ENCODE data around the gene OPN4. TPM values are rescaled to one million over a fixed set of nuclear protein-coding genes. Genes with fewer than 3 reads are reported as not detected.

Gene OPN4
- total RNA-seq, 3 donors from 2014 or later: not detected

DNA sequence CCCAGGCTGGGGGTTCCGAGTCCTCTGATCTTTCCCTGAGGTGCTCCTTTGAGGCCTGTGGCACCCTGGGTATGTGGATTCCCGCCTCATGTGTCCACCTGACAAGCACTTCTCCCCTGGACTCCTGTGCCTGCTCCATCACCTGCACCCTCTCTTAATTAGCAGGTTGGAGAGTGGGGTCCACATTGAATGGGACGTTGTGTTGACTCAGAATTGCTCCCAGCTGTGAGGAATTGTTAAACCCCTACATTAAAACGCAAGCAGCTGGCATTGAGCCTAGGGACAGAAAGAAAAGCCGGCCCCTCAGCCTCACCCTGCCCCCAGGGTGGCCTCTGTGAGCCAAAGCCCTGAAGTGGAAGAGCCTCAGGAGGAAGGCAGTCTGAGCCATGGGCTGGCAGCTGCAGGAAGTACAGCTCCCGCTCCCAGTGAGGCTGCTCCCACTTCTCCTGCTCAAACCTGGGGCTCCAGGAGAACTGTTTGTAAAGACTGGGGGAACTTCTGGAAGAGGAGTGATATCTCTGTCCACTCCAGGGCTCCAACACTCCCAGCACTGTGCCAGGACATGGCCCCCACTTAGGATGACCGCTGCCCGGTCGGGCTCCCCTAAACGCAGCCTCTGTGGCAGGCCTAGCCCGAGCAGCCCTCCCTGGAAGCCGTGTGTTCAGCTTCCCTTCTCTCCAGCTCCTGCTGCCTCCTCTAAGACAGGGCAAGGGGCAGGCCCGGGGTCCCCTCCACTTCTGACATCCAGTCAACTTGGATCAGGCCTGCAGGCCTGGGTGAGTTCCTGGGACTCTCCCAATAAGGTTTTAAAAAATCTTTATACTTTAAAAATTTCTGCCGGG is 1.8 kb upstream of the OPN4 start:
- H3K36me3 Mint-ChIP-seq (ENCODE audit: insufficient read depth): no peaks in the 10 kb centered on the region
- no peaks in the 10 kb centered on the region for H3K9me3 Mint-ChIP-seq
- DNase-seq (no peak), ATAC-seq (no peak)
- H3K4me3 Mint-ChIP-seq: no peak overlapping the region
- H3K4me1 Mint-ChIP-seq (ENCODE audit: low read depth): no peaks in the 10 kb centered on the region
- no peaks in the 10 kb centered on the region for H3K27me3 Mint-ChIP-seq (ENCODE audit: low read depth)

- no peaks in the 10 kb centered on the region for H3K4me1 Mint-ChIP-seq (ENCODE audit: low read depth)
- no peaks in the 10 kb centered on the region for H3K27me3 Mint-ChIP-seq (ENCODE audit: low read depth)
- H3K9me3 Mint-ChIP-seq: no peaks in the 10 kb centered on the region
- no peak overlapping the region for H3K4me3 Mint-ChIP-seq
- no peaks in the 10 kb centered on the region for H3K36me3 Mint-ChIP-seq (ENCODE audit: insufficient read depth)
- ATAC-seq (no peak), DNase-seq (no peak)
These were observed 968 bp upstream of the OPN4 start for GRCh38 chr10:86653379-86653778.

DNA sequence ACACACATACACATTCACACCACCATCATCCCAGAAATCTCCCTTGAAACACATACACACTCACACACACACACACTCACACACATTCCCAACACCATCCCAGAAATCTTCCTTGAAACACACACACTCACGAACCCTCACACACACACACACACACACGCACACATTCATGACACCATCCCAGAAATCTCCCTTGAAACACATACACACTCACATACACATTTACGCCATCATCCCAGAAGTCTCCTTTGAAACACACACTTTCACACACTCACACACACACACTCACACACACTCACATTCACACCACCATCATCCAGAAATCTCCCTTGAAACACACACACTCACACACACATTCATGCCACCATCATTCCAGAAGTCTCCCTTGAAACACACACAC is 360 bp upstream of the OPN4 start:
- ATAC-seq: no peak
- no peaks in the 10 kb centered on the region for H3K4me1 Mint-ChIP-seq (ENCODE audit: low read depth)
- H3K27me3 Mint-ChIP-seq (ENCODE audit: low read depth): no peaks in the 10 kb centered on the region
- no peaks in the 10 kb centered on the region for H3K36me3 Mint-ChIP-seq (ENCODE audit: insufficient read depth)
- no peaks in the 10 kb centered on the region for H3K9me3 Mint-ChIP-seq
- H3K4me3 Mint-ChIP-seq: no peak overlapping the region
- no peak for DNase-seq

DNA sequence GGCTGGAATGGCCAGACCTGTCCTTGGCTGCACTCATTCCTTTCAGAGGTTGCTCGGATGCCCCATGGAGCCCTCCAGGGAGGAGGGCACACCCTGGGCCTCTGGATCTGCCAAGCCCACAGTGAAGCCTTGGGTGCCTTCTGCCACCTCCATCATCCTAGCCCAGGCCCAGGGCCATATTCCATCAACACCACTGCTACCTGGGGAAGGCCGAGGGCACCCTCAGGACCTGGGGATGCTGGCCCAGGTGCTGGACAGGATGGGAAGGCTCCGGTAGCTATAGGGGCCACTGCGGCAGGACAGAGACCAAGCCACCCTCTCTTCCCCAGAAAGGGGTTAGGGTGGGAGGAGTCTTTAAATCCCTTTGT is 810 bp downstream of the OPN4 start:
- no peaks in the 10 kb centered on the region for H3K4me1 Mint-ChIP-seq (ENCODE audit: low read depth)
- no peaks in the 10 kb centered on the region for H3K9me3 Mint-ChIP-seq
- no peak for ATAC-seq
- H3K4me3 Mint-ChIP-seq: no peak overlapping the region
- no peak for DNase-seq
- no peaks in the 10 kb centered on the region for H3K36me3 Mint-ChIP-seq (ENCODE audit: insufficient read depth)
- H3K27me3 Mint-ChIP-seq (ENCODE audit: low read depth): no peaks in the 10 kb centered on the region

GRCh38 chr10:86655596-86655995 is 1.2 kb downstream of the OPN4 start:
- Mint-ChIP-seq H3K27me3 (ENCODE audit: low read depth) (no peaks in the 10 kb centered on the region), H3K4me1 (ENCODE audit: low read depth) (no peaks in the 10 kb centered on the region), H3K4me3 (no peak overlapping the region), H3K9me3 (no peaks in the 10 kb centered on the region), H3K36me3 (ENCODE audit: insufficient read depth) (no peaks in the 10 kb centered on the region)
- DNase-seq (no peak), ATAC-seq (no peak)

DNA sequence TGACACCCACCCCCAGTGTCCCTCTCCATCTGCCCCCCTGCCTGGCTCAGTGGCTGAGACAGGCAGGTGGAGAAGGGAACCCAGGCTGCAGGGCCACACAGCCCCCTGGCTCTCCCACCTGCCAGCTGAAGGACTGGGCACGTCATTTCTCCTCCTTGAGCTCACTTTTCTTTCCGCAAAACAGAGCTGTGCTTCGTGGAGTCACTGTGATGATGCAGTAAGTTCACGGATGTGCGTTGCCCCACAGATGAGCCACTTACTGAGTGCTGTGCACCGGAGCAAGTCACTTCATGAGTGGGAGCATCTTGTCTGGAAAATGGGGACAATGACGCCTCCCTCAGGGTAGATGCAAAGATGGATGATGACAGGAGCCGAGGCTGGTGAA is 2.7 kb downstream of the OPN4 start:
- ATAC-seq (no peak), DNase-seq (no peak)
- no peaks in the 10 kb centered on the region for H3K27me3 Mint-ChIP-seq (ENCODE audit: low read depth)
- H3K9me3 Mint-ChIP-seq: no peaks in the 10 kb centered on the region
- no peak overlapping the region for H3K4me3 Mint-ChIP-seq
- H3K36me3 Mint-ChIP-seq (ENCODE audit: insufficient read depth): no peaks in the 10 kb centered on the region
- H3K4me1 Mint-ChIP-seq (ENCODE audit: low read depth): no peaks in the 10 kb centered on the region

GRCh38 chr10:86657396-86658011 is 3.2 kb downstream of the OPN4 start:
- ATAC-seq (no peak), DNase-seq (no peak)
- no peaks in the 10 kb centered on the region for H3K36me3 Mint-ChIP-seq (ENCODE audit: insufficient read depth)
- H3K4me1 Mint-ChIP-seq (ENCODE audit: low read depth): no peaks in the 10 kb centered on the region
- H3K27me3 Mint-ChIP-seq (ENCODE audit: low read depth): no peaks in the 10 kb centered on the region
- H3K4me3 Mint-ChIP-seq: no peak overlapping the region
- no peaks in the 10 kb centered on the region for H3K9me3 Mint-ChIP-seq

DNA sequence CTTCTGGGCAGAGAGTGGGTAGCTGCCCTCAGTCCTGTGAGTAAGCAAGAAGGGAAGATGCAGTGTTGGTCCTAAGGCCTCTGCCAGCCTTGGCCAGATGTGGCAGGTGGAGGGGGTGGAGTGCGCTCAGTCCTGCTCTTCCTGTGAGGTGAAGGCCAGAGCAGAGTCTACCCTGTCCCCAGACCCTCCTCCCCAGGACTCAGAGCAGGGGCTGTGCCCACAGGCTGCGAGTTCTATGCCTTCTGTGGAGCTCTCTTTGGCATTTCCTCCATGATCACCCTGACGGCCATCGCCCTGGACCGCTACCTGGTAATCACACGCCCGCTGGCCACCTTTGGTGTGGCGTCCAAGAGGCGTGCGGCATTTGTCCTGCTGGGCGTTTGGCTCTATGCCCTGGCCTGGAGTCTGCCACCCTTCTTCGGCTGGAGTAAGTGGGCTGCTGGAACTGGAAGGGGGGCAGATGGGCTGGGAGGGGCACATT is 4.0 kb downstream of the OPN4 start:
- H3K27me3 Mint-ChIP-seq (ENCODE audit: low read depth): no peaks in the 10 kb centered on the region
- H3K36me3 Mint-ChIP-seq (ENCODE audit: insufficient read depth): no peaks in the 10 kb centered on the region
- no peaks in the 10 kb centered on the region for H3K9me3 Mint-ChIP-seq
- no peak overlapping the region for H3K4me3 Mint-ChIP-seq
- no peaks in the 10 kb centered on the region for H3K4me1 Mint-ChIP-seq (ENCODE audit: low read depth)
- DNase-seq (peak; percentile 1), ATAC-seq (no peak)

DNA sequence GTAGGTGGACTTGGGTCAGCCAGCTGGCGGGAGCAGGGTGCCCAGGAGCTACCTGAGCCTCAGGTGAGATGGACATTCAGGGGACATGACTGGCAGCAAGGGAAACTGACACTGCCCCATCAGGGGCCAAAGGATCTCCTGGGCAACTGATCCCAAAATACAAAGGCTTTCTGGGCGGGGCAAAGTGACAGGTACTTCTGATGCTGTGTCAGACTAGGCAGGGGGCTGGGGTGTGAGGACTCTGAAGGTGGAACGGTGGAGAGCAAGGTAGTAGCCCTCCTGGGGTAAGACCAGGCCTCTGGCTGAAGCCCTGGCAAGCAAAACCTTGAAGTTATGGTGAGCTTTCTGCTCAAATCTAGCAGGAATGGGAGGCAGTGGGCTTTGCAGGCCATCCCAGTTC is 4.4 kb downstream of the OPN4 start:
- ATAC-seq (no peak), DNase-seq (no peak)
- Mint-ChIP-seq H3K27me3 (ENCODE audit: low read depth) (no peaks in the 10 kb centered on the region), H3K4me1 (ENCODE audit: low read depth) (no peaks in the 10 kb centered on the region), H3K36me3 (ENCODE audit: insufficient read depth) (no peaks in the 10 kb centered on the region), H3K9me3 (no peaks in the 10 kb centered on the region), H3K4me3 (no peak overlapping the region)

DNA sequence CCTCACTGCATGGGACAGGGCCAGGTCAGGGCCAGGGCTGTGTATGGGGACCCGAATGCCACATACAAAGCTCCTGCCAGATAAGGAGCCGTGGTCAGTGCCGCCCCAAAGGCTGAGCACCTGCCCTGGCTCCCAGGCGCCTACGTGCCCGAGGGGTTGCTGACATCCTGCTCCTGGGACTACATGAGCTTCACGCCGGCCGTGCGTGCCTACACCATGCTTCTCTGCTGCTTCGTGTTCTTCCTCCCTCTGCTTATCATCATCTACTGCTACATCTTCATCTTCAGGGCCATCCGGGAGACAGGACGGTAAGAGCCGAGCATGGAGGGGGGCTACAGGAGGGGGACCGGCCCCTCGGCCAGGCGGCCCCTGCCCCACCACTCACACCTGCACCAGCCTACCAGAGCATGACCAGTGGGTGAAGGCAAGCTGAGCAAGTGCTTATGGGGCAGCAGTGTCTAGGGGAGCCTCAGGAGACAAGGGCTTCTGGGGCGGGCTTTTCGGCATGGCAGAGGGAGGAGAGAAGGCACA is 4.9 kb downstream of the OPN4 start:
- no peaks in the 10 kb centered on the region for H3K4me1 Mint-ChIP-seq (ENCODE audit: low read depth)
- no peaks in the 10 kb centered on the region for H3K36me3 Mint-ChIP-seq (ENCODE audit: insufficient read depth)
- H3K27me3 Mint-ChIP-seq (ENCODE audit: low read depth): no peaks in the 10 kb centered on the region
- peak in 1 of 2 donors; percentile 17 for ATAC-seq
- H3K4me3 Mint-ChIP-seq: no peak overlapping the region
- no peak for DNase-seq
- H3K9me3 Mint-ChIP-seq: no peaks in the 10 kb centered on the region

DNA sequence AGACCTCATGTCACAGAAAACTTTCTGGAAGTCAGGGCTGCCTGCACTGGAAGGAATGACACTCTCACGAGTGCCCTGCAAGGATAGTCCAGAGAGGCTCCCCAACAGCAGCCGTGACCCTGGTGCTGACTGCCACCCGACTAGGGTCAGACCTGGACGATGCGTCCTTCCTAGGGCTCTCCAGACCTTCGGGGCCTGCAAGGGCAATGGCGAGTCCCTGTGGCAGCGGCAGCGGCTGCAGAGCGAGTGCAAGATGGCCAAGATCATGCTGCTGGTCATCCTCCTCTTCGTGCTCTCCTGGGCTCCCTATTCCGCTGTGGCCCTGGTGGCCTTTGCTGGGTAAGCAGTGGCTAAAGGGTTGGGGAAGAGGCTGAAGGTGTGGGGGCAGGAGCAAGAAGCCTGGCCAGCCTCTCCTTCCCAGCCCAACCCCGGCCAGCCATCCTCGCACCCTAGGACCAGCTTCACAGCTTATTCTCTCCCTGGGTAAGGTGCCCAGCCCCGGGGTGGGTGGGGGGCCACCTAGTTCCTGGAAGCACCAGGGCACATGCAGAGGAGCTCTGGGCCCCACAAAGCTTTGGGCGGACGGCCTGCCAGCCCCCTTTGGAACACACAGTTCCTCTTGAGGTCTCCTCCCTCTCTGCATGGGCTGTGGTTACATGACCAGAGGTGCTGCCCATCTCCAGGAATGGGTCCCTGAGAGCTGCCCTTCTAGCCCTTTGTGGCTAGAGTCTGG is 5.5 kb downstream of the OPN4 start:
- H3K4me3 Mint-ChIP-seq: no peak overlapping the region
- no peaks in the 10 kb centered on the region for H3K36me3 Mint-ChIP-seq (ENCODE audit: insufficient read depth)
- no peaks in the 10 kb centered on the region for H3K4me1 Mint-ChIP-seq (ENCODE audit: low read depth)
- no peaks in the 10 kb centered on the region for H3K27me3 Mint-ChIP-seq (ENCODE audit: low read depth)
- no peaks in the 10 kb centered on the region for H3K9me3 Mint-ChIP-seq
- ATAC-seq (no peak), DNase-seq (no peak)

DNA sequence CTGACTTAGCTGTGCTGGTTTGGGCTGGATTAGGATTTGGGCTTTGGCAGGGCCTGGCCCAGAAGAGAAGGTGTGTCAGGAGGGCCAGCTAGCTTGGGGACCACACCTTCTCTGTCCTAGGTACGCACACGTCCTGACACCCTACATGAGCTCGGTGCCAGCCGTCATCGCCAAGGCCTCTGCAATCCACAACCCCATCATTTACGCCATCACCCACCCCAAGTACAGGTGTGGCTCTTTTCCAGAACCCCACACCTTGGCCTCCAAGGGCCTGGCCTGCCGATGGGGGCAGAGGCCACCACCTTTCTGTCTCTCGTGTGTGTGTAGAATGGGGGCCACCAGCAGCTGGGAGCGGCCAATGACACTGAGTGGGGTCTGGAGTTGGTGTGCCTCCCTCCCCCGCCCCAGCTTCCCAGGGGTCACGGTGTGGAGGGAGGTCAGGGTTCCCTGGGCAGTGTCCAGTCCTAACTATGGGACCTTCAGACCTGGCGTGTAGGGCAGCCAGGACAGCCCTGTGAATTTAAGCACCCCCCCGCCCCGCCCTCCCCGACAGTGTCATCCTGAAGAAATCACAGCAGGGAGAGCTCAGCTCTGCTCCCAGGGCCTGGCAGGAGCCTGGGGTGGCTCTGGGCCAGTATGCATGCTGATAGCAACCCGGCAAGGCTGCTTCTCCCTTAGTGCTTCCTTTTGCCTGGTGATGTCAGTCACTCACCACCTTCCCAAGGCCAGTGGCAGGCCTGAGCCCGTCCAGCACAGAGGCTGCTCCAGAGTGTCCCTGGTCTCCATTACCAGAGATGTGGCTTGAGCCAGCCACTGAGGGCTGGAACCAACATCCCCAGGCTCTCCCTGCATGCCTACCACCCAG is 7.0 kb downstream of the OPN4 start:
- H3K4me1 Mint-ChIP-seq (ENCODE audit: low read depth): no peaks in the 10 kb centered on the region
- no peak for DNase-seq
- H3K9me3 Mint-ChIP-seq: no peaks in the 10 kb centered on the region
- ATAC-seq: no peak
- H3K4me3 Mint-ChIP-seq: no peak overlapping the region
- H3K36me3 Mint-ChIP-seq (ENCODE audit: insufficient read depth): no peaks in the 10 kb centered on the region
- H3K27me3 Mint-ChIP-seq (ENCODE audit: low read depth): no peaks in the 10 kb centered on the region

DNA sequence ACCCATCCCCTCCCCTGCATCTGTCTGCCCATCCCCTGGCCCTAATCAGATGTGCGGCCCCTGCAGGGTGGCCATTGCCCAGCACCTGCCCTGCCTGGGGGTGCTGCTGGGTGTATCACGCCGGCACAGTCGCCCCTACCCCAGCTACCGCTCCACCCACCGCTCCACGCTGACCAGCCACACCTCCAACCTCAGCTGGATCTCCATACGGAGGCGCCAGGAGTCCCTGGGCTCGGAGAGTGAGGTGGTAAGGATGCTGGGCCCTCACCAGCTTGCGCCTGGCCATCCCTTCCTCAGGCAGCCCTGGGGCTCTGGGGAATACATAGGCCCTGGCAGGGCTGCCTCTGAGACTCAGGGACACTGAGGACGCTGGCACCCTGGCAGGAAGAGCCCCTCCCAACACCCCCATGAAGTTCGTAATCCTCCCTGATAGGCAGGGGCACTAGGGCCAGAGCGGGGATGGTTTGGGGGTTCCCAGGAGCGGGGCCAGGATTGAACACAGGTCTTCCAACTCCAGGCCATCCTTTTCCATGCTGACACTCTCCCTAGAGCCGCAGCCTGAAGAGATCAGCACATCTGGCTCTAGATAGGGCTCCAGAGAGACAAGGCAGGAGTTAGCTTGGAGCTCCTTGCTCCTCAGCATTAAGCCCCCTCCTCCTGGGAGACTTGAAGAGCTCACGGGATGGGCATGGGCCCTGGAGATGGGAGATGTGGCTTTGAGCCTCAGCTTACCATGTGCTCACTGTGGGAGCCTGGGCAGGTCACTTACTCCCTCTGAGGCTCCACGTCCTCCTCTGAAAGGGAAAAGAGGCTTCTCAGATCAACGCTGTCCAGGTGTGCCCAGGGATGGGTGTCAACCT is 8.1 kb downstream of the OPN4 start:
- Mint-ChIP-seq H3K36me3 (ENCODE audit: insufficient read depth) (no peaks in the 10 kb centered on the region), H3K4me1 (ENCODE audit: low read depth) (no peaks in the 10 kb centered on the region), H3K27me3 (ENCODE audit: low read depth) (no peaks in the 10 kb centered on the region), H3K9me3 (no peaks in the 10 kb centered on the region), H3K4me3 (no peak overlapping the region)
- ATAC-seq (no peak), DNase-seq (no peak)
